Heart left ventricle (tissue), 13 donors: ENCODE data around the gene RFNG.

Experiments used
- CTCF ChIP-seq, 12 donors: fragments of 200-600 bp; sonication (generic) in 4 of 12; IDR thresholded peaks; one replicate each; pipeline versions ENCODE4 v1.5.0 to v1.8.0; 2018 to 2022; ENCODE audit warnings: antibody characterized with exemption in 12 of 12, mild to moderate bottlenecking in 5 of 12
- POLR2A ChIP-seq, 2 donors: fragments of 450-650 bp; IDR thresholded peaks; one replicate each; pipeline ENCODE4 v1.6.1; 2017; ENCODE audit warnings: antibody characterized with exemption in 2 of 2, mild to moderate bottlenecking in 2 of 2, moderate library complexity in 2 of 2
- donor health status: ischemic (EF 13 %, LVEDD 7.1; RV severe dilation, severe dysfunction).
- donor health status: DM: no; HTN: yes; CAD: no.
- donor health status: DM: no; HTN: no; CAD: no.
- donor health status: ischemic (EF 25% LVEDD 6.9; RV normal size, moderate dysfunction).
- donor health status: ischemic (EF 25% LVEDD 5.7; RV mildly dilated, moderate dysfunction).
- donor health status: ischemic (EF 35%, LVEDD 5.7; RV mildly dilated, moderate dysfunction).
- donor health status: nonischemic (EF 11% LVEDD 7.7; RV severe dilation, severe dysfunction).
- donor health status: DM: yes; HTN: yes; CAD: no.
- donor health status: PGD.
- donor health status: ischemic (EF 29% LVEDD 5.4; RV normal size, mild dysfunction).
- donor health status: nonischemic (EF 23%, LVEDD 6.1; RV moderate dilation, normal function).

- TF ChIP-seq CTCF (IDR thresholded peaks at IDR 0.05), result no peak
- TF ChIP-seq POLR2A (IDR thresholded peaks at IDR 0.05), result no peak
Measured at GRCh38 chr17:82009413-82009812, 42.2 kb downstream of the RFNG start.
